Measurements from ENCODE around the gene TOMM70.

The TOMM70 gene

GRCh38 chr3:100424261-100424660, 23.4 kb upstream of the TOMM70 start:
- TF ChIP-seq CTCF (IDR thresholded peaks at IDR 0.05; ENCODE audit: control insufficient read depth, insufficient read depth, low read depth, low read length, missing control alignments): no peak
- no peak for DNase-seq (ENCODE audit: low read depth)
- no peak overlapping the region for H3K4me3 ChIP-seq (ENCODE audit: control insufficient read depth, low read depth, low read length)

GRCh38 chr3:100423611-100424010, 22.7 kb upstream of the TOMM70 start:
- no peak for TF ChIP-seq CTCF (IDR thresholded peaks at IDR 0.05; ENCODE audit: control insufficient read depth, insufficient read depth, low read depth, low read length, missing control alignments)
- no peak for DNase-seq (ENCODE audit: low read depth)
- H3K4me3 ChIP-seq (ENCODE audit: control insufficient read depth, low read depth, low read length): no peak overlapping the region

- no peak for DNase-seq (ENCODE audit: low read depth)
- no peak for TF ChIP-seq CTCF (IDR thresholded peaks at IDR 0.05; ENCODE audit: control insufficient read depth, insufficient read depth, low read depth, low read length, missing control alignments)
- H3K4me3 ChIP-seq (ENCODE audit: control insufficient read depth, low read depth, low read length): no peak overlapping the region
Observed at GRCh38 chr3:100420885-100421284, 20.0 kb upstream of the TOMM70 start.

- no peak for TF ChIP-seq CTCF (IDR thresholded peaks at IDR 0.05; ENCODE audit: control insufficient read depth, insufficient read depth, low read depth, low read length, missing control alignments)
- no peak for DNase-seq (ENCODE audit: low read depth)
- H3K4me3 ChIP-seq (ENCODE audit: control insufficient read depth, low read depth, low read length): no peak overlapping the region
Observed at GRCh38 chr3:100419406-100419805, 18.5 kb upstream of the TOMM70 start.

- H3K4me3 ChIP-seq (ENCODE audit: control insufficient read depth, low read depth, low read length): no peak overlapping the region
- TF ChIP-seq CTCF (IDR thresholded peaks at IDR 0.05; ENCODE audit: control insufficient read depth, insufficient read depth, low read depth, low read length, missing control alignments): no peak
- DNase-seq (ENCODE audit: low read depth): no peak
Observed at GRCh38 chr3:100416863-100417262, 16.0 kb upstream of the TOMM70 start.

GRCh38 chr3:100416176-100416575, 15.3 kb upstream of the TOMM70 start:
- H3K4me3 ChIP-seq (ENCODE audit: control insufficient read depth, low read depth, low read length): no peak overlapping the region
- no peak for TF ChIP-seq CTCF (IDR thresholded peaks at IDR 0.05; ENCODE audit: control insufficient read depth, insufficient read depth, low read depth, low read length, missing control alignments)
- DNase-seq (ENCODE audit: low read depth): no peak

- no peak overlapping the region for H3K4me3 ChIP-seq (ENCODE audit: control insufficient read depth, low read depth, low read length)
- DNase-seq (ENCODE audit: low read depth): no peak
- TF ChIP-seq CTCF (IDR thresholded peaks at IDR 0.05; ENCODE audit: control insufficient read depth, insufficient read depth, low read depth, low read length, missing control alignments): no peak
Observed at GRCh38 chr3:100413613-100414012, 12.7 kb upstream of the TOMM70 start.
